Caco-2 (cell line): ENCODE data around the gene LOXL1. TPM values are rescaled to one million over a fixed set of nuclear protein-coding genes. Genes with fewer than 3 reads are reported as not detected.

ENCODE experiments used
- BruUV-seq: library from RNA; stranded (reverse); fragments of 400-500 nt; replicated peaks from 2 replicates; lab custom pipeline; 2021; lab: Mats Ljungman, UMichigan
- CTCF ChIA-PET: fragments of 300-600 bp; sonication (Branson Sonifier 250); formaldehyde crosslinking; loops from one replicate; lab custom pipeline; 2022; ENCODE audit warnings: antibody characterized with exemption; lab: Charles Lee
- POLR2A ChIA-PET: fragments of 300-600 bp; sonication (Branson Sonifier 250); formaldehyde crosslinking; loops from one replicate; lab custom pipeline; 2022; ENCODE audit warnings: antibody characterized with exemption; lab: Charles Lee
- DNase-seq, 2 experiments: peaks; one replicate each; pipeline versions ENCODE4 v3.0.0 to v3.0.0-alpha.2; 2020 to 2022
- H3K27me3 ChIP-seq: replicated peaks from 2 replicates; pipeline ENCODE4 v1.6.0; 2011; ENCODE audit warnings: low read length; ENCODE audit not compliant: control insufficient read depth, insufficient read depth
- H3K36me3 ChIP-seq: 2 replicates; pipeline ENCODE4 v1.5.1; 2011; ENCODE audit warnings: low read length; ENCODE audit not compliant: control insufficient read depth, insufficient read depth
- H3K4me1 ChIP-seq: fragments of 250-450 bp; sonication (Bioruptor Pico); 2 replicates; pipeline ENCODE4 v1.5.1; 2020; ENCODE audit warnings: mild to moderate bottlenecking
- H3K4me3 ChIP-seq: 2 replicates; pipeline ENCODE4 v1.5.1; 2011; ENCODE audit warnings: low read depth, mild to moderate bottlenecking, control low read depth, low read length
- H3K9me3 ChIP-seq: fragments of 250-450 bp; sonication (Bioruptor Pico); 2 replicates; pipeline ENCODE4 v1.5.1; 2020; ENCODE audit warnings: mild to moderate bottlenecking, moderate library complexity
- H3K27ac Mint-ChIP-seq: one replicate; pipeline ENCODE4 v1.8.0; 2022; ENCODE audit warnings: mixed read lengths; ENCODE audit not compliant: unreplicated experiment
- H3K27me3 Mint-ChIP-seq: one replicate; pipeline ENCODE4 v1.8.0; 2022; ENCODE audit warnings: mixed read lengths; ENCODE audit not compliant: insufficient read depth, unreplicated experiment
- H3K36me3 Mint-ChIP-seq: one replicate; pipeline ENCODE4 v1.8.0; 2022; ENCODE audit warnings: mild to moderate bottlenecking, mixed read lengths; ENCODE audit not compliant: insufficient read depth, unreplicated experiment
- H3K4me1 Mint-ChIP-seq: one replicate; pipeline ENCODE4 v1.8.0; 2022; ENCODE audit warnings: low read depth, mixed read lengths; ENCODE audit not compliant: unreplicated experiment
- H3K4me3 Mint-ChIP-seq: one replicate; pipeline ENCODE4 v1.8.0; 2022; ENCODE audit warnings: mild to moderate bottlenecking, moderate library complexity, mixed read lengths; ENCODE audit not compliant: unreplicated experiment
- H3K9me3 Mint-ChIP-seq: one replicate; pipeline ENCODE4 v1.8.0; 2022; ENCODE audit warnings: mixed read lengths; ENCODE audit not compliant: unreplicated experiment
- CTCF ChIP-seq, 2 experiments: fragments of 200-600 bp in 1 of 2; IDR thresholded peaks; 1 replicate in 1 of 2; 2 replicates in 1 of 2; pipeline versions ENCODE4 v1.5.1 to v1.8.0; 2011 to 2022; ENCODE audit warnings: antibody characterized with exemption in 1 of 2, control low read depth in 1 of 2, inconsistent platforms in 1 of 2, low read depth in 1 of 2, low read length in 1 of 2, mild to moderate bottlenecking in 1 of 2, moderate library complexity in 1 of 2; ENCODE audit not compliant: insufficient read depth in 1 of 2, severe bottlenecking in 1 of 2, unreplicated experiment in 1 of 2
- intact Hi-C: fragments of 100-400 bp; cut with micrococcal nuclease; formaldehyde crosslinking; loops from one replicate; pipeline ENCODE4 v1.10.0; 2022; ENCODE audit not compliant: unreplicated experiment
- total RNA-seq: library from RNA; stranded (reverse); gene quantifications from 2 replicates; pipeline ENCODE4 v1.2.3, GENCODE V29; 2022

LOXL1 gene
- total RNA-seq, 1 experiment from 2014 or later: 3.7 TPM

DNA sequence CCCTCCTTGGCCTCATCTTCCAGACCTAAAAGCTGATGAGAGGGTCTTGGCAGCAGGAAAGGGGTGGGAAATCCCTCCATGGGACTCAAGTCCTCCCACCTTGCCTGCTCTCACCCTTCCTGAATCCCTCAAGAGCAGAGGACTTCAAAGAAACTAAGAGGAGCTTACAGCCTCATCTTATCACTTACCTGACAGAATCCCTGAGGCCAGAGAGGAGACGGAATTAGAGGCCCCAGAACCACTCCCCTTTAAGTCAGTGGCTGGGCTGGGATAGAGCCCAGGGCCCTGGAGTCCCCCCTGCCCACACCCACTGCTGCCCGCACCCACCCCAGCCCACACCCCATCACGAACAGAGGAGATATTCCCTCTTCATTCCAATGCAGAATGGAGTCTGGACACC, 15.2 kb downstream of the LOXL1 start:
- BruUV-seq: no TSS peak
- no peak overlapping the region for H3K4me3 ChIP-seq
- no peaks in the 10 kb centered on the region for H3K27me3 ChIP-seq
- no peak for TF ChIP-seq CTCF (IDR thresholded peaks at IDR 0.05; ENCODE audit: insufficient read depth in 1 of 2, low read depth in 1 of 2, low read length in 1 of 2, severe bottlenecking in 1 of 2, unreplicated experiment in 1 of 2)
- Mint-ChIP-seq H3K27me3 (no peaks in the 10 kb centered on the region), H3K36me3 (no peaks in the 10 kb centered on the region), H3K9me3 (no peaks in the 10 kb centered on the region), H3K4me3 (no peak overlapping the region), H3K27ac (no peak overlapping the region), H3K4me1 (no peaks in the 10 kb centered on the region)
- POLR2A ChIA-PET: no interaction called here
- no peaks in the 10 kb centered on the region for H3K36me3 ChIP-seq
- no peaks in the 10 kb centered on the region for H3K9me3 ChIP-seq
- intact Hi-C loops: no loop called here
- no peak for DNase-seq
- H3K4me1 ChIP-seq: peaks cover 45% of the 10 kb centered on the region
- CTCF ChIA-PET: interaction anchor here (1.7 kb wide), 1 partner anchor 14 kb away, joined by 5 read pairs; no protein-coding TSS in a partner anchor

GRCh38 chr15:73941871-73942635, 15.8 kb downstream of the LOXL1 start:
- no peak for DNase-seq

GRCh38 chr15:73942751-73943270, 16.5 kb downstream of the LOXL1 start:
- Mint-ChIP-seq H3K27ac (no peak overlapping the region), H3K4me1 (no peaks in the 10 kb centered on the region), H3K36me3 (no peaks in the 10 kb centered on the region), H3K27me3 (no peaks in the 10 kb centered on the region), H3K4me3 (no peak overlapping the region), H3K9me3 (no peaks in the 10 kb centered on the region)
- Histone ChIP-seq H3K36me3 (no peaks in the 10 kb centered on the region), H3K27me3 (no peaks in the 10 kb centered on the region), H3K9me3 (no peaks in the 10 kb centered on the region), H3K4me1 (peaks cover 45% of the 10 kb centered on the region), H3K4me3 (no peak overlapping the region)
- BruUV-seq: no TSS peak
- ChIA-PET CTCF (interaction anchor here (1.3 kb wide), 1 partner anchor 8 kb away, joined by 4 read pairs; no protein-coding TSS in a partner anchor), POLR2A (no interaction called here)
- intact Hi-C loops: no loop called here
- DNase-seq: no peak
- TF ChIP-seq CTCF (IDR thresholded peaks at IDR 0.05; ENCODE audit: insufficient read depth in 1 of 2, low read depth in 1 of 2, low read length in 1 of 2, severe bottlenecking in 1 of 2, unreplicated experiment in 1 of 2): no peak

More at GRCh38 chr15:73941871-73942635, 15.8 kb downstream of the LOXL1 start:
- Mint-ChIP-seq H3K36me3 (no peaks in the 10 kb centered on the region), H3K4me3 (no peak overlapping the region), H3K9me3 (no peaks in the 10 kb centered on the region), H3K27ac (no peak overlapping the region), H3K27me3 (no peaks in the 10 kb centered on the region), H3K4me1 (no peaks in the 10 kb centered on the region)
- no peaks in the 10 kb centered on the region for H3K27me3 ChIP-seq
- no peaks in the 10 kb centered on the region for H3K36me3 ChIP-seq
- ChIA-PET CTCF (interaction anchor here (1.3 kb wide), 1 partner anchor 9 kb away, joined by 4 read pairs; no protein-coding TSS in a partner anchor), POLR2A (no interaction called here)
- intact Hi-C loops: no loop called here
- peaks cover 45% of the 10 kb centered on the region for H3K4me1 ChIP-seq
- H3K4me3 ChIP-seq: no peak overlapping the region
- no peak for TF ChIP-seq CTCF (IDR thresholded peaks at IDR 0.05; ENCODE audit: insufficient read depth in 1 of 2, low read depth in 1 of 2, low read length in 1 of 2, severe bottlenecking in 1 of 2, unreplicated experiment in 1 of 2)
- H3K9me3 ChIP-seq: no peaks in the 10 kb centered on the region
- BruUV-seq: no TSS peak
